Measurements from ENCODE around the gene C16orf92. TPM values are rescaled to one million over a fixed set of nuclear protein-coding genes. Genes with fewer than 3 reads are reported as not detected.

Gene C16orf92
- total RNA-seq, 4 donors from 2014 or later = not detected

- WGBS, 2 donors = 0 to 1% methylated on average over 46 to 51 of the region's 53 CpGs
- H3K36me3 ChIP-seq = peaks cover 6 to 64% (median 13%) of the 10 kb centered on the region in 3 donors
Observed at GRCh38 chr16:29995324-29995910, 27.6 kb upstream of the C16orf92 start, which contains the start of gene HIRIP3. Gene HIRIP3, minus strand, starts transcription at chr16:29995617. Its CDS starts 12 bp downstream, at chr16:29995605.

DNA sequence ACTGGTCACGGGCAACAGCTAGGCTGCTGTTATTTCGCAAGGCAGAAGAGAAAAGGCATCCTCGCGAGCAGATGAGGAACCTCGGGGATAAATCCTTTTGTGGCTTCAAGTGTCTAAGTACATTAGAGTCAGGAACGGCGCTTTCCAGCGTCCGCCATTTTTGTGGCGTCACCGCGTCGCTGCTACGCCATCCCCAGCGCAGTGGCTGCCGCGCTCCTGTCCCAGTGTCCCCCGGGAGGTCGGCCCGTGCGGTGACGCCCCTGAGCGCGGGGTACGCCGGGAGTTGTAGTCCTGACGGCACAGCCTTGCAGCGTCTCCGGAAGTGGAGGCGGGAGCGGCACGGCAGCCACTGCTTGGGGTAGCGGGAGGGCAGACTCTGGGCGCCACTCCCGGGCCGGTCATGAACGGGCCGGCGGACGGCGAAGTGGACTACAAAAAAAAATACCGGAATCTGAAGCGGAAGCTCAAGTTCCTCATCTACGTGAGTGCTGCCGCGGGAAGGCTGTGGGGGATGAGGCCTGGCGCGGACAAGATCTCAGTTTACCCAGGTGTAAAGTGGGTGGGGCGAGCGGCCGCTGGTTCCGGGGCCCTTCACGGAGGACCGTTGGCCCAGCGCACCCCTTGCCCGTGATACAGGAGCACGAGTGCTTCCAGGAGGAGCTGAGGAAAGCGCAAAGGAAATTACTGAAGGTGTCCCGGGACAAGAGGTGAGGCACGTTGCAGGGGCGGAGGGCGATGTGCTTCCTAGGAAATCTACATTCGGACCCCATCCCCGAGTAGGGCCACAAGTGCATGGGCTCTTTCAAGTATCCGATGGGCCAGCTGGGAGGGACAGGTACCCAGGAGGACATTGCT is 26.9 kb upstream of the C16orf92 start, which contains the start of gene INO80E:
Gene INO80E (plus strand): TSS at position 331 of the 855 bp plus-strand sequence. CDS start 70 bp downstream, at position 401.
- peak; percentile 94 to 96 for DNase-seq (ENCODE audit: low spot score in 2 of 2)
- Histone ChIP-seq H3K4me3 (peak within 1 kb of the TSS; percentile 78 to 97 (median 82)), H3K36me3 (peaks cover 6 to 64% (median 6%) of the 10 kb centered on the region in 3 donors), H3K27me3 (no peaks in the 10 kb centered on the region), H3K9me3 (no peaks in the 10 kb centered on the region), H3K27ac (peak within 1 kb of the TSS; percentile 94 to 100 (median 96)), H3K4me1 (peaks cover 0 to 30% (median 13%) of the 10 kb centered on the region in 4 donors)
- 0% methylated on average over 56 to 65 of the region's 65 CpGs for WGBS, 2 donors
- TF ChIP-seq EP300 (IDR thresholded peaks at IDR 0.05) (peak in 1 of 2 donors; percentile 92), CTCF (IDR thresholded peaks at IDR 0.05) (peak in 1 of 5 experiments; percentile 46), POLR2A (IDR thresholded peaks at IDR 0.05) (peak; percentile 22 to 61)

More at GRCh38 chr16:29995324-29995910, 27.6 kb upstream of the C16orf92 start, which contains the start of gene HIRIP3:
- H3K27me3 ChIP-seq = no peaks in the 10 kb centered on the region
- peak in 1 of 2 donors; percentile 78 for TF ChIP-seq EP300 (IDR thresholded peaks at IDR 0.05)
- no peak for TF ChIP-seq CTCF (IDR thresholded peaks at IDR 0.05)
- no peak for TF ChIP-seq POLR2A (IDR thresholded peaks at IDR 0.05)
- peaks cover 0 to 30% (median 13%) of the 10 kb centered on the region in 4 donors for H3K4me1 ChIP-seq
- peak within 1 kb of the TSS; percentile 78 to 97 (median 82) for H3K4me3 ChIP-seq
- H3K9me3 ChIP-seq = no peaks in the 10 kb centered on the region
- peak; percentile 68 to 74 for DNase-seq (ENCODE audit: low spot score in 2 of 2)
- H3K27ac ChIP-seq = peak within 1 kb of the TSS; percentile 94 to 100 (median 96)

DNA sequence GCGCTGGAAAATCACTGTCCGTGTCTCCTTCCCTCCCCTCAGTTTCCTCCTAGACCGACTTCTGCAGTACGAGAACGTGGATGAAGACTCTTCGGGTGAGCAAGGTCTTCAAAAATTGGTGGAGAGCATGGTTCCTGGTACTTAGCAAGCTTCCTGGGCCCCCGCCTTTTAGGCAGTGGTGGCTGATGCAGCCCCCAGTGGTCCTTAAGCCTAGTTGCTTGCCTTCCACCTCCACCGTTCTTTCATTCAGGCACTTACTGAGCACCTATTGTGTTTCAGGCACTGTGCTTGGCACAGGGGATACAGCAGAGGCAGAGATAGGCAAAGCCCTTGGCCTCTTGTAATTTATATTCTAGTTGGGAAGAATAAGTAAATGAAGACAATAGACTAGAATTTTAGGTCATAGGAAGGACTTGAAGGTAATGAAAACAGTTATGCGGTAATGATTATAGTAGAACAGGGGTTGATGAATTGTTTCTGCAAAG is 26.2 kb upstream of the C16orf92 start:
- Histone ChIP-seq H3K27ac (peak overlapping the region in 2 of 4 donors; percentile 98 to 100), H3K4me1 (peaks cover 0 to 30% (median 13%) of the 10 kb centered on the region in 4 donors), H3K4me3 (peak overlapping the region; percentile 78 to 97 (median 82)), H3K36me3 (peaks cover 5 to 64% (median 6%) of the 10 kb centered on the region in 3 donors), H3K9me3 (no peaks in the 10 kb centered on the region), H3K27me3 (no peaks in the 10 kb centered on the region)
- DNase-seq (ENCODE audit: low spot score in 2 of 2) = no peak
- TF ChIP-seq POLR2A (IDR thresholded peaks at IDR 0.05) (no peak), EP300 (IDR thresholded peaks at IDR 0.05) (no peak), CTCF (IDR thresholded peaks at IDR 0.05) (no peak)
- WGBS, 2 donors = 18 to 22% methylated on average over 9 of the region's 9 CpGs

DNA sequence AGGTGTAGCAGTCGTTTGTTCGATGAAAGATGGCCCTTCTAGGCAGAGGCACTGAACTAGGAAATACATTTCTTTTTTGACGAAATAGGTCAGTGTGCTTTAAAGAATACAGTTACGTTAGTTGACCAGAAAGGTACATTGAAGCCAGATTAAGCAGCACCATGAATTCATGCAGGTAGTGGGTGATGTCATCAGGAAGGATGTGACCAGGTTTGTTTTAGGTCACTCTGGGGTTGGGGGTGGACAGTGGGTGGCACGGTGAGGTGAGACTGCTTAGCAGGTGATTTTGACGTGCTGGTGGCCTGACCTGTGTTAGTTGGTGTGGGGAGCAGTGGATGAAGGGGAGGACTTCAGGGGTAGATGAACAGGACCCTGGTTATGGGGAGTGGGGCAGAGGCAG is 23.4 kb upstream of the C16orf92 start:
- WGBS, 2 donors = 85 to 89% methylated on average over 6 of the region's 6 CpGs
- peaks cover 0 to 68% (median 3%) of the 10 kb centered on the region in 3 donors for H3K36me3 ChIP-seq
- no peak for TF ChIP-seq EP300 (IDR thresholded peaks at IDR 0.05)
- TF ChIP-seq CTCF (IDR thresholded peaks at IDR 0.05) = no peak
- no peak for TF ChIP-seq POLR2A (IDR thresholded peaks at IDR 0.05)

More for the DNA sequence above, 23.4 kb upstream of the C16orf92 start:
- Histone ChIP-seq H3K4me3 (no peak overlapping the region), H3K27me3 (no peaks in the 10 kb centered on the region), H3K4me1 (peaks cover 0 to 21% (median 8%) of the 10 kb centered on the region in 4 donors), H3K27ac (no peak overlapping the region), H3K9me3 (no peaks in the 10 kb centered on the region)
- DNase-seq (ENCODE audit: low spot score in 2 of 2) = no peak
